IMR-90 (cell line): Measurements from ENCODE around the gene ILF3. TPM values are rescaled to one million over a fixed set of nuclear protein-coding genes. Genes with fewer than 3 reads are reported as not detected.
A peak's percentile ranks its signal among the peaks of the same experiment; 100 is the strongest.

Experiments used
- ATAC-seq: fragments of 200-7000 bp; cut with Tn5 transposase; 2 replicates; pipeline ENCODE4 v1.9.1; 2020; ENCODE audit warnings: low read depth, mild to moderate bottlenecking, moderate library complexity
- BruUV-seq: library from RNA; stranded (reverse); fragments of 400-500 nt; replicated peaks from 2 replicates; lab custom pipeline; 2021; lab: Mats Ljungman, UMichigan
- CTCF ChIA-PET: fragments of 300-600 bp; formaldehyde crosslinking; extraction: SDS; loops from one replicate; lab custom pipeline; 2021; ENCODE audit warnings: antibody characterized with exemption; lab: Yijun Ruan, JAX
- POLR2A ChIA-PET: fragments of 300-600 bp; sonication (Branson Sonifier 250); formaldehyde crosslinking; loops from one replicate; lab custom pipeline; 2022; ENCODE audit warnings: antibody characterized with exemption; ENCODE audit not compliant: unreplicated experiment; lab: Charles Lee
- DNase-seq: peaks from one replicate; pipeline ENCODE4 v3.0.0; 2013
- H2AFZ ChIP-seq: replicated peaks from 2 replicates; pipeline ENCODE3; 2013; ENCODE audit warnings: low read length, mild to moderate bottlenecking; ENCODE audit not compliant: poor library complexity
- H2AK5ac ChIP-seq: 2 replicates; pipeline ENCODE4 v1.6.1; 2013; ENCODE audit warnings: low read depth, low read length, inconsistent platforms
- H2AK9ac ChIP-seq: replicated peaks from 2 replicates; pipeline ENCODE3; 2013; ENCODE audit warnings: mild to moderate bottlenecking, low read depth, low read length, moderate library complexity; ENCODE audit not compliant: poor library complexity
- H2BK120ac ChIP-seq: 2 replicates; pipeline ENCODE4 v1.6.1; 2013; ENCODE audit warnings: low read depth, low read length, inconsistent platforms
- H2BK15ac ChIP-seq: 3 replicates; pipeline ENCODE4 v1.6.1; 2013; ENCODE audit warnings: low read depth, low read length, inconsistent platforms
- H2BK20ac ChIP-seq: 2 replicates; pipeline ENCODE4 v1.6.1; 2013; ENCODE audit warnings: low read depth, mild to moderate bottlenecking, inconsistent platforms, low read length, moderate library complexity
- H2BK5ac ChIP-seq: 2 replicates; pipeline ENCODE4 v1.6.1; 2013; ENCODE audit warnings: mild to moderate bottlenecking, low read depth, low read length, inconsistent platforms; ENCODE audit not compliant: poor library complexity, severe bottlenecking
- H3K14ac ChIP-seq: replicated peaks from 2 replicates; pipeline ENCODE4 v1.6.1; 2013; ENCODE audit warnings: low read depth, low read length, inconsistent platforms
- H3K18ac ChIP-seq: 2 replicates; pipeline ENCODE4 v1.6.1; 2013; ENCODE audit warnings: low read depth, low read length, control low read depth
- H3K23ac ChIP-seq: 2 replicates; pipeline ENCODE4 v1.6.1; 2013; ENCODE audit warnings: low read depth, low read length, inconsistent platforms
- H3K27ac ChIP-seq: 2 replicates; pipeline ENCODE4 v1.5.1; 2013; ENCODE audit warnings: mild to moderate bottlenecking, control low read depth, low read length; ENCODE audit not compliant: insufficient read depth
- H3K27me3 ChIP-seq: 2 replicates; pipeline ENCODE4 v1.6.1; 2013; ENCODE audit warnings: low read length; ENCODE audit not compliant: control insufficient read depth, insufficient read depth
- H3K36me3 ChIP-seq: 2 replicates; pipeline ENCODE4 v1.6.1; 2013; ENCODE audit warnings: low read length, mixed read lengths; ENCODE audit not compliant: control insufficient read depth, insufficient read depth
- H3K4ac ChIP-seq: 2 replicates; pipeline ENCODE4 v1.6.1; 2013; ENCODE audit warnings: low read depth, low read length, inconsistent platforms
- H3K4me1 ChIP-seq: 2 replicates; pipeline ENCODE4 v1.6.1; 2013; ENCODE audit warnings: low read length, mixed read lengths; ENCODE audit not compliant: control insufficient read depth, insufficient read depth
- H3K4me2 ChIP-seq: 2 replicates; pipeline ENCODE4 v1.6.1; 2013; ENCODE audit warnings: low read depth, mild to moderate bottlenecking, control low read depth, low read length, moderate library complexity
- H3K4me3 ChIP-seq: 2 replicates; pipeline ENCODE4 v1.5.1; 2013; ENCODE audit warnings: low read depth, mild to moderate bottlenecking, control low read depth, low read length, moderate library complexity; ENCODE audit not compliant: insufficient read depth
- H3K56ac ChIP-seq: 2 replicates; pipeline ENCODE4 v1.6.1; 2013; ENCODE audit warnings: low read length, inconsistent platforms; ENCODE audit not compliant: insufficient read depth; ENCODE audit errors: extremely low read depth
- H3K79me1 ChIP-seq, 2 experiments: 2 replicates each; pipeline ENCODE4 v1.6.1; 2013; ENCODE audit warnings: low read length in 2 of 2, inconsistent platforms in 1 of 2, low read depth in 1 of 2
- H3K9ac ChIP-seq: 2 replicates; pipeline ENCODE4 v1.6.1; 2013; ENCODE audit warnings: low read depth, low read length, control low read depth
- H3K9me1 ChIP-seq: 2 replicates; pipeline ENCODE4 v1.6.1; 2013; ENCODE audit warnings: low read length, inconsistent platforms; ENCODE audit not compliant: insufficient read depth
- H3K9me3 ChIP-seq: 2 replicates; pipeline ENCODE4 v1.6.1; 2013; ENCODE audit warnings: low read length; ENCODE audit not compliant: control insufficient read depth, insufficient read depth
- H4K20me1 ChIP-seq: 2 replicates; pipeline ENCODE4 v1.6.1; 2013; ENCODE audit warnings: low read length, inconsistent platforms; ENCODE audit not compliant: insufficient read depth
- H4K5ac ChIP-seq: 2 replicates; pipeline ENCODE4 v1.6.1; 2013; ENCODE audit warnings: mild to moderate bottlenecking, low read depth, low read length, control low read depth
- H4K8ac ChIP-seq, 2 experiments: 2 replicates each; pipeline ENCODE4 v1.6.1; 2013; ENCODE audit warnings: low read depth in 2 of 2, low read length in 2 of 2, control low read depth in 1 of 2, inconsistent platforms in 1 of 2
- H4K91ac ChIP-seq: 2 replicates; pipeline ENCODE4 v1.6.1; 2013; ENCODE audit warnings: low read depth, low read length, inconsistent platforms; ENCODE audit not compliant: insufficient read depth
- FOS ChIP-seq: fragments of 150-350 bp; IDR thresholded peaks from 2 replicates; pipeline ENCODE4 v1.6.1; 2016; ENCODE audit warnings: low read depth, low read length
- MAFK ChIP-seq: IDR thresholded peaks from 2 replicates; pipeline ENCODE4 v1.6.1; 2012; ENCODE audit warnings: low read depth, low read length, improper control_type of control experiment
- RFX5 ChIP-seq: IDR thresholded peaks from 2 replicates; pipeline ENCODE4 v1.8.0; 2012; ENCODE audit warnings: low read depth, mild to moderate bottlenecking, low read length, moderate library complexity
- WGBS, 2 experiments: methylation state at CpG; one replicate each; pipeline versions ENCODE4 v1.1.5 to v1.1.7; 2013; ENCODE audit warnings: missing lambda C conversion rate in 2 of 2; ENCODE audit not compliant: insufficient read length in 1 of 2; ENCODE audit errors: extremely low coverage in 2 of 2; 5-methylcytosine and 5-hydroxymethylcytosine counted together
- dilution Hi-C: fragments of 300-500 bp; cut with HindIII; formaldehyde crosslinking; loops from one replicate; pipeline ENCODE4 v1.14.3; 2018; ENCODE audit warnings: low sequenced_read_pairs; ENCODE audit not compliant: unreplicated experiment
- in situ Hi-C: fragments of 300-500 bp; cut with MboI; formaldehyde crosslinking; loops from 3 replicates; pipeline ENCODE4 v1.14.3; 2019; ENCODE audit warnings: low sequenced_read_pairs, inconsistent platforms, mixed read lengths
- intact Hi-C: fragments of 100-400 bp; cut with micrococcal nuclease; formaldehyde crosslinking; loops from 2 replicates; pipeline ENCODE4 v1.10.0; 2022
- polyA plus RNA-seq, 3 experiments: library from polyadenylated mRNA; depleted of rRNA; stranded (reverse); fragments of >200 nt; gene quantifications; 2 replicates each; pipeline ENCODE4 v1.2.3, GENCODE V29; 2012; ENCODE audit warnings: low replicate concordance in 1 of 3
- total RNA-seq: library from RNA; depleted of rRNA; stranded (reverse); fragments of >200 nt; gene quantifications from 2 replicates; pipeline ENCODE4 v1.2.3, GENCODE V29; 2012
- TF ChIP-seq, protein P1 (sequence below): fragments of 150-350 bp; IDR thresholded peaks from 2 replicates; pipeline ENCODE4 v1.6.1; 2017; ENCODE audit warnings: mild to moderate bottlenecking, antibody characterized with exemption, low read length, low read depth

The ILF3 gene
- total and polyA plus RNA-seq, 2 of the 4 experiments (the other 2 are of a cell fraction): 120 to 166 TPM

DNA sequence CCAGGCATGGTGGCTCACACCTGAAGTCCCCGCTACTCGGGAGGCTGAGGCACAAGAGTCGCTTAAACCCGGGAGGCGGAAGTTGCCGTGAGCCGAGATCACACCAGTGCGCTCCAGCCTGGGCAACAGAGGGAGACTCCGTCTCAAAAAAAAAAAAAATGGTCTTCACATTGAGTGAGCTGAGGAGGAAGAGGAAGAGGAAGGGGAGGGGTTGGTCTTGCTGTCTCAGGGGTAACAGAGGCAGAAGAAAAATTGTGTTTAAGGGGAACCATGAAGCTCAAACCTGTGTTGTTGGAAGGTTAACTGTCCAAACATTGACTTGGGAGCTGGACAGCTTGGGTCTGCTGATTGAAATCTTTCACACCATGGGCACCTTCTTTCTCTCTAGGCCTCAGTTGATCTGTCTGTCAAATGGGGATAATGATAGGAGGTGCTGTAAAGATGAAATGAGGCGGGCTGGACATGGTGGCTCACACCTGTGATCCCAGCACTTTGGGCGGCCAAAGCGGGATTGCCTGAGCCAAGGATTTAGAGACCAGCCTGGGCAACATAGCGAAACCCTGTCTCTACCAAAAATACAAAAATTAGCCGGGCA, 38.6 kb upstream of the ILF3 start:
- dilution Hi-C loops (no loop called here), in situ Hi-C loops (no loop called here), intact Hi-C loops (no loop called here)
- H3K27me3 ChIP-seq: no peaks in the 10 kb centered on the region
- peaks cover 13% of the 10 kb centered on the region for H3K9me1 ChIP-seq
- H3K4me2 ChIP-seq: no peak overlapping the region
- H3K4ac ChIP-seq: peak overlapping the region; percentile 60
- peaks cover 5% of the 10 kb centered on the region; the same call in 1 of the 2 replicates for H4K20me1 ChIP-seq
- no peak overlapping the region for H2BK15ac ChIP-seq
- DNase-seq (no peak), ATAC-seq (no peak)
- H3K14ac ChIP-seq: peak overlapping the region; percentile 53; the same call in 1 of the 2 replicates
- peaks cover 34 to 82% of the 10 kb centered on the region in 2 experiments for H3K79me1 ChIP-seq
- H4K91ac ChIP-seq: no peak overlapping the region
- peak overlapping the region; percentile 1; the same call in 1 of the 2 replicates for H2AK5ac ChIP-seq
- TF ChIP-seq FOS (no peak), MAFK (no peak), RFX5 (no peak)
- TF ChIP-seq, protein P1, sequence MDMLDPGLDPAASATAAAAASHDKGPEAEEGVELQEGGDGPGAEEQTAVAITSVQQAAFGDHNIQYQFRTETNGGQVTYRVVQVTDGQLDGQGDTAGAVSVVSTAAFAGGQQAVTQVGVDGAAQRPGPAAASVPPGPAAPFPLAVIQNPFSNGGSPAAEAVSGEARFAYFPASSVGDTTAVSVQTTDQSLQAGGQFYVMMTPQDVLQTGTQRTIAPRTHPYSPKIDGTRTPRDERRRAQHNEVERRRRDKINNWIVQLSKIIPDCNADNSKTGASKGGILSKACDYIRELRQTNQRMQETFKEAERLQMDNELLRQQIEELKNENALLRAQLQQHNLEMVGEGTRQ: no peak
- H2BK20ac ChIP-seq: no peak overlapping the region
- no TSS peak for BruUV-seq
- ChIA-PET CTCF (no interaction called here), POLR2A (no interaction called here)
- H2BK5ac ChIP-seq: peak overlapping the region; percentile 20
- no peak overlapping the region for H2AFZ ChIP-seq
- H3K4me3 ChIP-seq: no peak overlapping the region
- H3K27ac ChIP-seq: no peak overlapping the region
- peaks cover 13% of the 10 kb centered on the region for H3K4me1 ChIP-seq
- no peak overlapping the region for H4K5ac ChIP-seq
- H4K8ac ChIP-seq: 0 out of 4 replicates have a peak overlapping the region, but pooled peaks of 1 of the 2 experiments have one; percentile 82
- H3K18ac ChIP-seq: no peak overlapping the region
- no peak overlapping the region for H3K23ac ChIP-seq
- 100% methylated on average over 10 of the region's 14 CpGs; no CpG with 5 or more reads in 1 of the 2 experiments for WGBS, 2 experiments
- H3K9me3 ChIP-seq: no peaks in the 10 kb centered on the region
- peak overlapping the region; percentile 13 for H2AK9ac ChIP-seq
- H3K56ac ChIP-seq: no peak overlapping the region
- no peak overlapping the region for H3K9ac ChIP-seq
- no peak overlapping the region for H2BK120ac ChIP-seq
- H3K36me3 ChIP-seq: no peaks in the 10 kb centered on the region; the same call in 1 of the 2 replicates
